ENCODE data around the gene CDKN2C.

GRCh38 chr1:50996083-50996482 is 26.0 kb downstream of the CDKN2C start:
- TF ChIP-seq POLR2AphosphoS5 (IDR thresholded peaks at IDR 0.05; ENCODE audit: low read depth) (no peak), CTCF (IDR thresholded peaks at IDR 0.05; ENCODE audit: insufficient read depth, low read length) (no peak), REST (IDR thresholded peaks at IDR 0.05; ENCODE audit: insufficient replicate concordance, low read depth) (no peak), SPI1 (IDR thresholded peaks at IDR 0.05; ENCODE audit: borderline replicate concordance, low read depth) (no peak)
